ENCODE results near the gene DSCAML1.

Gene DSCAML1

GRCh38 chr11:117525866-117526542, 271.0 kb downstream of the DSCAML1 start:
- Histone ChIP-seq H3K36me3 (ENCODE audit: control insufficient read depth, insufficient read depth, low read length) (no peaks in the 10 kb centered on the region), H3K27me3 (ENCODE audit: control insufficient read depth, insufficient read depth, low read length) (no peaks in the 10 kb centered on the region), H3K4me1 (ENCODE audit: control insufficient read depth, insufficient read depth, low read length) (peaks cover 5% of the 10 kb centered on the region), H3K27ac (ENCODE audit: low read length) (no peak overlapping the region), H3K4me3 (ENCODE audit: low read length) (no peak overlapping the region), H3K9me3 (ENCODE audit: control insufficient read depth, insufficient read depth, low read length) (no peaks in the 10 kb centered on the region)
- WGBS (ENCODE audit: insufficient coverage, insufficient read length): no CpG with 5 or more reads among the region's 10 CpGs
- no peak for DNase-seq (ENCODE audit: low read depth, low spot score)

GRCh38 chr11:117524468-117525183, 272.4 kb downstream of the DSCAML1 start:
- H3K27me3 ChIP-seq (ENCODE audit: control insufficient read depth, insufficient read depth, low read length): no peaks in the 10 kb centered on the region
- DNase-seq (ENCODE audit: low read depth, low spot score): no peak
- H3K4me3 ChIP-seq (ENCODE audit: low read length): no peak overlapping the region
- H3K27ac ChIP-seq (ENCODE audit: low read length): no peak overlapping the region
- H3K9me3 ChIP-seq (ENCODE audit: control insufficient read depth, insufficient read depth, low read length): no peaks in the 10 kb centered on the region
- WGBS (ENCODE audit: insufficient coverage, insufficient read length): no CpG with 5 or more reads among the region's 24 CpGs
- no peaks in the 10 kb centered on the region for H3K36me3 ChIP-seq (ENCODE audit: control insufficient read depth, insufficient read depth, low read length)
- peaks cover 4% of the 10 kb centered on the region for H3K4me1 ChIP-seq (ENCODE audit: control insufficient read depth, insufficient read depth, low read length)

GRCh38 chr11:117523680-117524079, 273.3 kb downstream of the DSCAML1 start:
- Histone ChIP-seq H3K27me3 (ENCODE audit: control insufficient read depth, insufficient read depth, low read length) (no peaks in the 10 kb centered on the region), H3K4me1 (ENCODE audit: control insufficient read depth, insufficient read depth, low read length) (peaks cover 4% of the 10 kb centered on the region), H3K4me3 (ENCODE audit: low read length) (no peak overlapping the region), H3K36me3 (ENCODE audit: control insufficient read depth, insufficient read depth, low read length) (no peaks in the 10 kb centered on the region), H3K27ac (ENCODE audit: low read length) (no peak overlapping the region), H3K9me3 (ENCODE audit: control insufficient read depth, insufficient read depth, low read length) (no peaks in the 10 kb centered on the region)
- WGBS (ENCODE audit: insufficient coverage, insufficient read length): no CpG with 5 or more reads among the region's 3 CpGs
- no peak for DNase-seq (ENCODE audit: low read depth, low spot score)

- no peaks in the 10 kb centered on the region for H3K36me3 ChIP-seq (ENCODE audit: control insufficient read depth, insufficient read depth, low read length)
- no CpG with 5 or more reads among the region's 4 CpGs for WGBS (ENCODE audit: insufficient coverage, insufficient read length)
- no peaks in the 10 kb centered on the region for H3K27me3 ChIP-seq (ENCODE audit: control insufficient read depth, insufficient read depth, low read length)
- no peaks in the 10 kb centered on the region; the same call in 1 of the 2 replicates for H3K4me1 ChIP-seq (ENCODE audit: control insufficient read depth, insufficient read depth, low read length)
- DNase-seq (ENCODE audit: low read depth, low spot score): no peak
- no peaks in the 10 kb centered on the region for H3K9me3 ChIP-seq (ENCODE audit: control insufficient read depth, insufficient read depth, low read length)
- no peak overlapping the region for H3K4me3 ChIP-seq (ENCODE audit: low read length)
- H3K27ac ChIP-seq (ENCODE audit: low read length): no peak overlapping the region
These were observed 275.0 kb downstream of the DSCAML1 start for GRCh38 chr11:117521974-117522373.

GRCh38 chr11:117520966-117521365, 276.1 kb downstream of the DSCAML1 start:
- Histone ChIP-seq H3K9me3 (ENCODE audit: control insufficient read depth, insufficient read depth, low read length) (no peaks in the 10 kb centered on the region), H3K36me3 (ENCODE audit: control insufficient read depth, insufficient read depth, low read length) (no peaks in the 10 kb centered on the region), H3K27me3 (ENCODE audit: control insufficient read depth, insufficient read depth, low read length) (no peaks in the 10 kb centered on the region), H3K4me1 (ENCODE audit: control insufficient read depth, insufficient read depth, low read length) (no peaks in the 10 kb centered on the region; the same call in 1 of the 2 replicates), H3K4me3 (ENCODE audit: low read length) (no peak overlapping the region), H3K27ac (ENCODE audit: low read length) (no peak overlapping the region)
- no peak for DNase-seq (ENCODE audit: low read depth, low spot score)
- WGBS (ENCODE audit: insufficient coverage, insufficient read length): no CpG with 5 or more reads among the region's 21 CpGs

GRCh38 chr11:117520201-117520600, 276.8 kb downstream of the DSCAML1 start:
- WGBS (ENCODE audit: insufficient coverage, insufficient read length): no CpG with 5 or more reads among the region's 3 CpGs
- DNase-seq (ENCODE audit: low read depth, low spot score): no peak
- H3K36me3 ChIP-seq (ENCODE audit: control insufficient read depth, insufficient read depth, low read length): no peaks in the 10 kb centered on the region
- H3K27me3 ChIP-seq (ENCODE audit: control insufficient read depth, insufficient read depth, low read length): no peaks in the 10 kb centered on the region
- H3K27ac ChIP-seq (ENCODE audit: low read length): no peak overlapping the region
- H3K4me1 ChIP-seq (ENCODE audit: control insufficient read depth, insufficient read depth, low read length): no peaks in the 10 kb centered on the region; the same call in 1 of the 2 replicates
- H3K4me3 ChIP-seq (ENCODE audit: low read length): no peak overlapping the region
- H3K9me3 ChIP-seq (ENCODE audit: control insufficient read depth, insufficient read depth, low read length): no peaks in the 10 kb centered on the region

DNA sequence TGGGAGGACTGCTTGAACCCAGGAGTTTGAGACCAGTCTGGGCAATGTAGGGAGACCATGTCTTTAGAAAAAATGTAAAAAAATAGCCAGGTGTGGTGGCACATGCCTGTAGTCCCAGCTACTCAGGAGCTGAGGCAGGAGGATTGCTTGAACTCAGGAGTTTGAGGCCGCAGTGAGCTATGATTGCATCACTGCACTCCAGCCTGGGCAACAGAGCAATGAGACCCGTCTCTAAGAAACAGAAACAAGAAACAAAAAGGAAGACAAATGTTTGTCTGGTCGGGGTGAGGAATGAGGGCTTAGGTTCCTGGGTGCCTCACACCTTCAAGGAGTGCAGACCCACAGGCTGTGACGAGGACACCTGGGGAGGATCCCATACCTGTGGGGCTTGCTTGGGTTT, 277.4 kb downstream of the DSCAML1 start:
- Histone ChIP-seq H3K9me3 (ENCODE audit: control insufficient read depth, insufficient read depth, low read length) (no peaks in the 10 kb centered on the region), H3K36me3 (ENCODE audit: control insufficient read depth, insufficient read depth, low read length) (no peaks in the 10 kb centered on the region), H3K27ac (ENCODE audit: low read length) (no peak overlapping the region), H3K4me3 (ENCODE audit: low read length) (no peak overlapping the region), H3K27me3 (ENCODE audit: control insufficient read depth, insufficient read depth, low read length) (no peaks in the 10 kb centered on the region), H3K4me1 (ENCODE audit: control insufficient read depth, insufficient read depth, low read length) (no peaks in the 10 kb centered on the region; the same call in 1 of the 2 replicates)
- no CpG with 5 or more reads among the region's 4 CpGs for whole genome bisulfite sequencing (ENCODE audit: insufficient coverage, insufficient read length)
- DNase-seq (ENCODE audit: low read depth, low spot score): no peak

GRCh38 chr11:117519170-117519569, 277.8 kb downstream of the DSCAML1 start:
- WGBS (ENCODE audit: insufficient coverage, insufficient read length): no CpG with 5 or more reads among the region's 9 CpGs
- no peaks in the 10 kb centered on the region; the same call in 1 of the 2 replicates for H3K4me1 ChIP-seq (ENCODE audit: control insufficient read depth, insufficient read depth, low read length)
- H3K27me3 ChIP-seq (ENCODE audit: control insufficient read depth, insufficient read depth, low read length): no peaks in the 10 kb centered on the region
- no peak for DNase-seq (ENCODE audit: low read depth, low spot score)
- no peak overlapping the region for H3K4me3 ChIP-seq (ENCODE audit: low read length)
- H3K36me3 ChIP-seq (ENCODE audit: control insufficient read depth, insufficient read depth, low read length): no peaks in the 10 kb centered on the region
- no peaks in the 10 kb centered on the region for H3K9me3 ChIP-seq (ENCODE audit: control insufficient read depth, insufficient read depth, low read length)
- H3K27ac ChIP-seq (ENCODE audit: low read length): no peak overlapping the region

DNA sequence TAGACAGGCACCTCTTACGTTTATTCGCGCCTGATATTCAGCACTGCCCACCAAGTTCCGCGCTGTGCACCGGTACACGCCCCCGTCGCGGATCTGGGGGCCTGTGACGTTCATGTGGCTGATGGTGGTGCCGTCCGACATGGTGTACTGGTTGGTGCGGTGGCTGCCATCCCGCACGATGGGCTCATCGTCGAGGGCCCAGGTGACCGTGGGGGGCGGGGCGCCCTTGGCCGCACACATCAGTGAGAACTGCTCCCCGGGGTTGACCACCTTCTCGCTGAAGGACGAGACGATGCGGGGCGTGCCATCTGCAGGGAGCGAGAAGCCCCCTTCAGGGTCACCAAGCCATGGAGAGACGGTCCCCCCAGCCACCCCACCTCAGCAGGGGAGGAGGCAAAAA, 278.6 kb downstream of the DSCAML1 start:
- no peak for DNase-seq (ENCODE audit: low read depth, low spot score)
- H3K9me3 ChIP-seq (ENCODE audit: control insufficient read depth, insufficient read depth, low read length): no peaks in the 10 kb centered on the region
- no peaks in the 10 kb centered on the region for H3K27me3 ChIP-seq (ENCODE audit: control insufficient read depth, insufficient read depth, low read length)
- no peaks in the 10 kb centered on the region; the same call in 1 of the 2 replicates for H3K4me1 ChIP-seq (ENCODE audit: control insufficient read depth, insufficient read depth, low read length)
- H3K27ac ChIP-seq (ENCODE audit: low read length): no peak overlapping the region
- no peaks in the 10 kb centered on the region for H3K36me3 ChIP-seq (ENCODE audit: control insufficient read depth, insufficient read depth, low read length)
- H3K4me3 ChIP-seq (ENCODE audit: low read length): no peak overlapping the region
- WGBS (ENCODE audit: insufficient coverage, insufficient read length): no CpG with 5 or more reads among the region's 30 CpGs

- H3K27me3 ChIP-seq (ENCODE audit: control insufficient read depth, insufficient read depth, low read length): no peaks in the 10 kb centered on the region
- WGBS (ENCODE audit: insufficient coverage, insufficient read length): no CpG with 5 or more reads among the region's 4 CpGs
- no peak overlapping the region for H3K4me3 ChIP-seq (ENCODE audit: low read length)
- H3K27ac ChIP-seq (ENCODE audit: low read length): no peak overlapping the region
- H3K36me3 ChIP-seq (ENCODE audit: control insufficient read depth, insufficient read depth, low read length): no peaks in the 10 kb centered on the region
- H3K9me3 ChIP-seq (ENCODE audit: control insufficient read depth, insufficient read depth, low read length): no peaks in the 10 kb centered on the region
- H3K4me1 ChIP-seq (ENCODE audit: control insufficient read depth, insufficient read depth, low read length): no peaks in the 10 kb centered on the region; the same call in 1 of the 2 replicates
- no peak for DNase-seq (ENCODE audit: low read depth, low spot score)
These were observed 279.9 kb downstream of the DSCAML1 start for GRCh38 chr11:117517097-117517496.

Data from iPS DF 6.9 (cell line).